Measurements from ENCODE around the gene UMODL1. TPM values are rescaled to one million over a fixed set of nuclear protein-coding genes. Genes with fewer than 3 reads are reported as not detected.

The UMODL1 gene
- total RNA-seq, 1 experiment from 2014 or later = not detected

GRCh38 chr21:42160111-42160721 lies 89.1 kb downstream of the UMODL1 start:
- no peak for TF ChIP-seq CTCF (conservative IDR thresholded peaks at IDR 0.05)
- Histone ChIP-seq H4K91ac (ENCODE audit: insufficient read length, low read depth, low read length) (no peak overlapping the region), H3K4me2 (ENCODE audit: insufficient read depth, insufficient read length, low read length) (no peak overlapping the region), H3K56ac (ENCODE audit: insufficient read length, low read depth, low read length) (no peak overlapping the region), H4K20me1 (ENCODE audit: control insufficient read depth, insufficient read depth, insufficient read length) (no peaks in the 10 kb centered on the region), H4K5ac (ENCODE audit: insufficient read length, low read depth, low read length) (no peak overlapping the region), H3K27ac (ENCODE audit: insufficient read length, low read depth, low read length) (no peak overlapping the region), H3K27me3 (ENCODE audit: insufficient read depth, low read length) (no peaks in the 10 kb centered on the region), H3K79me1 (ENCODE audit: insufficient read depth, low read depth, low read length, poor library complexity, severe bottlenecking) (no peaks in the 10 kb centered on the region), H2BK120ac (ENCODE audit: low read depth, low read length, poor library complexity, severe bottlenecking) (no peak overlapping the region), H3T11ph (ENCODE audit: low read length) (no peak overlapping the region), H3K18ac (ENCODE audit: insufficient read length, low read depth, low read length) (no peak overlapping the region), H2BK15ac (ENCODE audit: low read depth, low read length) (no peak overlapping the region), H3K4me1 (ENCODE audit: insufficient read depth, low read length) (peaks cover 3% of the 10 kb centered on the region; the same call in 1 of the 2 replicates), H3K79me2 (ENCODE audit: insufficient read depth, low read length) (no peaks in the 10 kb centered on the region), H3K23me2 (ENCODE audit: insufficient read length, low read depth, low read length, poor library complexity, severe bottlenecking) (peaks cover 4% of the 10 kb centered on the region), H3K23ac (ENCODE audit: insufficient read length, low read depth, low read length) (no peak overlapping the region), H3K14ac (ENCODE audit: insufficient read depth, low read length) (no peak overlapping the region; the same call in 1 of the 2 replicates), H2AFZ (ENCODE audit: low read length) (no peak overlapping the region), H3K9me3 (ENCODE audit: control insufficient read depth, low read depth, low read length) (no peaks in the 10 kb centered on the region), H2AK5ac (ENCODE audit: insufficient read length, low read length) (no peak overlapping the region), H2BK12ac (ENCODE audit: insufficient read length, low read depth, low read length) (no peak overlapping the region), H3K4ac (ENCODE audit: low read depth, low read length) (no peak overlapping the region), H2BK20ac (ENCODE audit: low read depth, low read length, poor library complexity, severe bottlenecking) (no peak overlapping the region), H3K9ac (ENCODE audit: extremely low read depth, insufficient read length, low read length) (no peak overlapping the region), H4K8ac (replicated peaks; ENCODE audit: insufficient read length, low read depth, low read length) (no peak overlapping the region), H2BK5ac (ENCODE audit: insufficient read length, low read length) (no peak overlapping the region)
- WGBS (ENCODE audit: extremely low coverage, insufficient read length, low lambda C conversion rate) = no CpG with 5 or more reads among the region's 25 CpGs
- peak; percentile 20 for DNase-seq
- Mint-ChIP-seq H3K27me3 (ENCODE audit: low read depth) (no peaks in the 10 kb centered on the region; the same call in none of the 2 replicates), H3K27ac (no peak overlapping the region), H3K9me3 (no peaks in the 10 kb centered on the region), H3K4me1 (peaks cover 4 to 6% of the 10 kb centered on the region in 2 experiments), H3K36me3 (ENCODE audit: insufficient read depth in 1 of 3, low read depth in 3 of 3) (no peaks in the 10 kb centered on the region), H3K4me3 (no peak overlapping the region)
